ENCODE measurements around the gene PTPRU.
"Not testable (repeated sequence)": the region's sequence is repeated elsewhere in the genome, so short reads cannot be mapped to it uniquely, and the experiment has no call there.

PTPRU gene

DNA sequence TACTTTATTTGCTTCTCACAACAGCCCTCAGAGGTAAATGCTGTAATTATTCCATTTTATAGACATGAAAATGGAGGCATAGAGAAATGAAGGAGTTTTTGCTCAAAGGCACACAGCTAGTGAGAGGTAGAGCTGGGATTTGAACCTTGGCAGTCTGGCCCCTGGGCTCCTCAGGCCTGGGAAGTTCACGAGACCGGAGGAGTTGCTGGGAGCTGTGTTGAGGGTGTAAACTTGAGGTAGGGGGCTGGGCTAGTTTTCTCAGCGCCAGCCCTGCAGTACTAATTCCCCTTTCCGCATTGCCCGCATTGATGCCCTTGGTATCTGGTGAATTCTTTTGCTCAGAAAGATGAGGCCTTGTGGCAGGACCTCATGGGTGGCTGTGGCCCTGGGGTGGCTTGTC lies 73.3 kb downstream of the PTPRU start:
- H3K27me3 ChIP-seq (ENCODE audit: control insufficient read depth, insufficient read depth, low read length), result no peaks in the 10 kb centered on the region
- no peak overlapping the region for H3K27ac ChIP-seq (ENCODE audit: low read depth, low read length)

DNA sequence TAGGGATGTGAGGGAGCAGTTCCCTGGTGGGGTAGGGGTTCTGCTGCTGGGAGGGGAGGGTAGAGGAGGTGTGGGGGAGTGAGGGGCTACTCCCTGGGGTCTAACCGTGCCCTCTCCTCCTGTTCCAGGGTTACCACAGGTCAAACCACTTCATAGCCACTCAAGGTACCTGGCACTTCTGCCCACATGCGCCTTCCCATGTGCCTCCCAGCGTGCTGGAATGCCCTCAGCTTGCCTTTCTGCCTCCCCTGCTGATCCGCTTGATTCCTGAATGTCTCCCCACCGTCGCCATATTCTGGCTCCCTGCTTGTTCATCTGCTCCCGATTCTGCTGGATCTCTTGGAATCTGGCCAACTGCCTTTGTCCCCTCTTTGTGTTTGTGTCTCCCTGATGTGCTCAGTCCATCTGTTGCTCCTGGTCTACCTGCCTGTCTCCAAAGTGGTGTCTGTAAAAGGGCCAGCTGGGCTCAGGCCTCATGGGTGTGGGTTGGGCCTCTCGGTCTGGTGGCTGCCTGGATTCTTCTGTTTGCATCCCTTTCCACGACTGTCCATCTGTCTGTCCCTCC lies 74.4 kb downstream of the PTPRU start:
- Histone ChIP-seq H3K27me3 (ENCODE audit: control insufficient read depth, insufficient read depth, low read length) (no peaks in the 10 kb centered on the region), H3K4me3 (ENCODE audit: low read depth, low read length) (no peak overlapping the region), H3K27ac (ENCODE audit: low read depth, low read length) (no peak overlapping the region), H3K9me3 (ENCODE audit: control insufficient read depth, insufficient read depth, low read length) (no peaks in the 10 kb centered on the region), H3K4me1 (ENCODE audit: control insufficient read depth, insufficient read depth, low read length) (0 out of 2 replicates have a peak, but pooled peaks cover 4% of the 10 kb centered on the region), H3K36me3 (ENCODE audit: control insufficient read depth, insufficient read depth, low read length) (peaks cover 16% of the 10 kb centered on the region; the same call in 1 of the 2 replicates), H3K9ac (ENCODE audit: low read depth, low read length) (no peak overlapping the region)

More for the DNA sequence above, 73.3 kb downstream of the PTPRU start:
- Histone ChIP-seq H3K9ac (ENCODE audit: low read depth, low read length) (no peak overlapping the region), H3K9me3 (ENCODE audit: control insufficient read depth, insufficient read depth, low read length) (no peaks in the 10 kb centered on the region), H3K36me3 (ENCODE audit: control insufficient read depth, insufficient read depth, low read length) (peaks cover 14% of the 10 kb centered on the region), H3K4me3 (ENCODE audit: low read depth, low read length) (no peak overlapping the region), H3K4me1 (ENCODE audit: control insufficient read depth, insufficient read depth, low read length) (0 out of 2 replicates have a peak, but pooled peaks cover 4% of the 10 kb centered on the region)

GRCh38 chr1:29311352-29312030 lies 75.2 kb downstream of the PTPRU start:
- H3K4me3 ChIP-seq (ENCODE audit: low read depth, low read length), result no peak overlapping the region
- no peak overlapping the region for H3K27ac ChIP-seq (ENCODE audit: low read depth, low read length)
- H3K36me3 ChIP-seq (ENCODE audit: control insufficient read depth, insufficient read depth, low read length), result peaks cover 14% of the 10 kb centered on the region; the same call in 1 of the 2 replicates
- 0 out of 2 replicates have a peak, but pooled peaks cover 4% of the 10 kb centered on the region for H3K4me1 ChIP-seq (ENCODE audit: control insufficient read depth, insufficient read depth, low read length)
- H3K9ac ChIP-seq (ENCODE audit: low read depth, low read length), result no peak overlapping the region
- H3K27me3 ChIP-seq (ENCODE audit: control insufficient read depth, insufficient read depth, low read length), result no peaks in the 10 kb centered on the region
- H3K9me3 ChIP-seq (ENCODE audit: control insufficient read depth, insufficient read depth, low read length), result no peaks in the 10 kb centered on the region

DNA sequence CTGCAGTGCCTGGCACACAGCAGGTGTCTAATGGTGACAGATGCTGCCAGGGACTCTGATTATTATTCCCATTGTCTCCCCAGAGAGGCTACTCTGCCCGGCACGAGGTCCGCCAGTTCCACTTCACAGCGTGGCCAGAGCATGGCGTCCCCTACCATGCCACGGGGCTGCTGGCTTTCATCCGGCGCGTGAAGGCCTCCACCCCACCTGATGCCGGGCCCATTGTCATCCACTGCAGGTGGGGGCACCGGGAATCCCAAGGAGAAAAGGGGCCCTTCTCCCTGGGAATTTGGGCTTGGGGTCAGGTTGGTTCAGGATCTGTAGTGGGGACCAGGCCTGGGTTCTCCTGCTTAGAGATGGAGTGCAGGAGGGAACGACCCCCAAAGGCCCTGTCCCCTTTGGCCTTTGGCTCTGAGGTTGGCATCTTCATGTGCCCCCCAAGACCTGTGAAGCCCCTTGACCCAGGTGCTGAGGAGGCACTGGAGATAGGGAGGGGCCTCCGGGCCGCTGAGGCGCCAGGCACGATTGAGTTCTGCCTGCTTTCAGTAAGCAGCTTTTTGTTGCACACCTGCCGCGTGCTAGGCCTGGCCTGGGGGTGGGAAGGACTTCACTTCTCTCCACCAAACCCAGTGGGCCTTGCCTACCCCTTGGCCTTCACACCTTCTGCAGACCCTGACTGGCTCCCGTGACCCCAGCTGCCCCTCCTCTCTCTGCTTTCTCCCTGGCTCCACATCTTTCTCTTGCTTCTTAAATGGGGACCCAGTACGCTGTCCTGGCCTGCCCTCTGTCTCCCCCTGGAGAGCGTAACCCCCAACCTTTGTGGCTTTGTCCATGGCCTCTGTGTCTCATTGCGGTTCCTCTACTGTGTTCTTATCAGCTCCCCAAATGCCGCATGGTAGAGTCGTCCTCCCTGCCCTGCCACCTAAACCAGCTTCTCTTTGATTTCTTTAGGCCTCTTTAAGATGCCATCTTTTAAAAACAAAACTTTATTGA lies 76.4 kb downstream of the PTPRU start:
- Histone ChIP-seq H3K9me3 (ENCODE audit: control insufficient read depth, insufficient read depth, low read length) (no peaks in the 10 kb centered on the region), H3K9ac (ENCODE audit: low read depth, low read length) (no peak overlapping the region), H3K36me3 (ENCODE audit: control insufficient read depth, insufficient read depth, low read length) (peaks cover 20% of the 10 kb centered on the region; the same call in 1 of the 2 replicates), H3K4me3 (ENCODE audit: low read depth, low read length) (no peak overlapping the region), H3K4me1 (ENCODE audit: control insufficient read depth, insufficient read depth, low read length) (0 out of 2 replicates have a peak, but pooled peaks cover 4% of the 10 kb centered on the region), H3K27ac (ENCODE audit: low read depth, low read length) (no peak overlapping the region), H3K27me3 (ENCODE audit: control insufficient read depth, insufficient read depth, low read length) (no peaks in the 10 kb centered on the region)

DNA sequence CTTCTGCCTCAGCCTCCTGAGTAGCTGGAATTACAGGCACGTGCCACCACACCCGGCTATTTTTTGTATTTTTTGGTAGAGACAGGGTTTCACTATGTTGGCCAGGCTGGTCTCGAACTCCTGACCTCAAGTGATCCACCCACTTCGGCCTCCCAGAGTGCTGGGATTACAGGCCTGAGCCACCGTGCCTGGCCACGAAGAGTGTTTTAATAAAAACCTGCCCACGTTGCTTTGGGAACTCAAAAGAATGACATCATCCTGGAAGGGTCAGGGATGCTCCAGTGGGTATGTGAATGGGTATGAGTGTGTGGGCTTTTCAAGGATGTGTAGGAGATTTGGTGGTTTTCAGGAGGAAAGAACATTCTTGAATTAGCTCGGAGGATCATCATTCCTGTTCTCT lies 78.4 kb downstream of the PTPRU start:
- not testable (repeated sequence) for H3K27me3 ChIP-seq (ENCODE audit: control insufficient read depth, insufficient read depth, low read length)

DNA sequence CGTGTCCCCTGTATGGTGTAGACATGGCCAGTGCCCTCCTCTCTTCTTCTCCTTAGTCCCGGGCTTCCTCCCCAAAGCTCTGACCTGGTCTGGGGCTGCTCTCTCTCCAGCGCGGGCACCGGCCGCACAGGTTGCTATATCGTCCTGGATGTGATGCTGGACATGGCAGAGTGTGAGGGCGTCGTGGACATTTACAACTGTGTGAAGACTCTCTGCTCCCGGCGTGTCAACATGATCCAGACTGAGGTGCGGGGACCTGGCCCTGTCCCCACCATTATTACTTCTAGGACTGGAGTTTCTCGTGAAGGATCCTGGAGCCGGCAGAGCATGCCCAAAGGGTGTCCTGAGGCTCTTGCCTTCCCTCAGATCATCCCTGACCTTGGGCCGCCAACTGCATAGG lies 78.9 kb downstream of the PTPRU start:
- Histone ChIP-seq H3K27me3 (ENCODE audit: control insufficient read depth, insufficient read depth, low read length) (no peaks in the 10 kb centered on the region), H3K9ac (ENCODE audit: low read depth, low read length) (no peak overlapping the region), H3K36me3 (ENCODE audit: control insufficient read depth, insufficient read depth, low read length) (peaks cover 29% of the 10 kb centered on the region; the same call in 1 of the 2 replicates)

More for the DNA sequence above, 78.4 kb downstream of the PTPRU start:
- H3K36me3 ChIP-seq (ENCODE audit: control insufficient read depth, insufficient read depth, low read length), result peaks cover 29% of the 10 kb centered on the region; the same call in 1 of the 2 replicates
- not testable (repeated sequence) for H3K27ac ChIP-seq (ENCODE audit: low read depth, low read length); H3K9me3 ChIP-seq (ENCODE audit: control insufficient read depth, insufficient read depth, low read length); H3K4me3 ChIP-seq (ENCODE audit: low read depth, low read length); H3K9ac ChIP-seq (ENCODE audit: low read depth, low read length); H3K4me1 ChIP-seq (ENCODE audit: control insufficient read depth, insufficient read depth, low read length)

GRCh38 chr1:29315876-29316275 lies 79.6 kb downstream of the PTPRU start:
- no peaks in the 10 kb centered on the region for H3K27me3 ChIP-seq (ENCODE audit: control insufficient read depth, insufficient read depth, low read length)
- H3K4me3 ChIP-seq (ENCODE audit: low read depth, low read length), result no peak overlapping the region
- H3K9me3 ChIP-seq (ENCODE audit: control insufficient read depth, insufficient read depth, low read length), result no peaks in the 10 kb centered on the region
- H3K4me1 ChIP-seq (ENCODE audit: control insufficient read depth, insufficient read depth, low read length), result 0 out of 2 replicates have a peak, but pooled peaks cover 4% of the 10 kb centered on the region
- H3K36me3 ChIP-seq (ENCODE audit: control insufficient read depth, insufficient read depth, low read length), result peaks cover 34% of the 10 kb centered on the region
- no peak overlapping the region for H3K27ac ChIP-seq (ENCODE audit: low read depth, low read length)
- H3K9ac ChIP-seq (ENCODE audit: low read depth, low read length), result no peak overlapping the region

More for the DNA sequence above, 78.9 kb downstream of the PTPRU start:
- no peak overlapping the region for H3K27ac ChIP-seq (ENCODE audit: low read depth, low read length)
- H3K4me1 ChIP-seq (ENCODE audit: control insufficient read depth, insufficient read depth, low read length), result 0 out of 2 replicates have a peak, but pooled peaks cover 4% of the 10 kb centered on the region
- H3K9me3 ChIP-seq (ENCODE audit: control insufficient read depth, insufficient read depth, low read length), result no peaks in the 10 kb centered on the region
- no peak overlapping the region for H3K4me3 ChIP-seq (ENCODE audit: low read depth, low read length)

- Histone ChIP-seq H3K4me3 (ENCODE audit: low read depth, low read length) (no peak overlapping the region), H3K9me3 (ENCODE audit: control insufficient read depth, insufficient read depth, low read length) (no peaks in the 10 kb centered on the region), H3K9ac (ENCODE audit: low read depth, low read length) (no peak overlapping the region), H3K36me3 (ENCODE audit: control insufficient read depth, insufficient read depth, low read length) (peaks cover 34% of the 10 kb centered on the region), H3K27ac (ENCODE audit: low read depth, low read length) (no peak overlapping the region), H3K27me3 (ENCODE audit: control insufficient read depth, insufficient read depth, low read length) (no peaks in the 10 kb centered on the region), H3K4me1 (ENCODE audit: control insufficient read depth, insufficient read depth, low read length) (0 out of 2 replicates have a peak, but pooled peaks cover 4% of the 10 kb centered on the region)
Measured at GRCh38 chr1:29317063-29317915, 81.0 kb downstream of the PTPRU start.

DNA sequence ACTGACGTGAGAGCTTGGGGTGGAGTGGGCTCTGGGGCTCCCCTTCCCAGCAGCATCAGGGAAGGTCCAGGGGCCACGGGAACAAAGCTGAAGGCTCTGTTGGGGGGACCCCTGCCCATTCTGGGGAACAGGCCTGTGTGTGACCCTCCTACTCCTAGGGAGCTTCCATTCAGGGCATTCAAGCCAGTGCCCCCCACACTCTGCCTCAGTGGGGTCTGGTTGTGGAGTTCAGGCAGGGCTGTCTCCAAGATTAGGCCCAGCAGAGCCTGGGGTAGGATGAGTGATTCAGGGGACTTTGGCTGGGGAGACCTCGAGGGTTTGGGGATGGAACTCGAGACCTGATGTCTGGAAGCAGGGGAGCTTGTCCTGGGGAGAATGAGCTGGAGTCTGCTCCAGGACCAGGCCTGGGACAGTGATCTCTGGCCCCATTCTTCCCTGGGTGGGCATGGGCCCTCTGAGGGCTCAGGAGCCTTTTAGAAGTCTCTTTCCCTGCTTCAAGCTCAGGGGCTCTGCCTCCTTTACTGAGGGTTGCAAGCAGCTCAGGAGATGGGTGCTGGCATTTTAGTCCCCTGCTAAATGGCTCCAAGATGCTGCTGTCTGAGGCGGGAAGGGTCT lies 81.7 kb downstream of the PTPRU start:
- H3K36me3 ChIP-seq (ENCODE audit: control insufficient read depth, insufficient read depth, low read length), result peaks cover 34% of the 10 kb centered on the region
- H3K9me3 ChIP-seq (ENCODE audit: control insufficient read depth, insufficient read depth, low read length), result no peaks in the 10 kb centered on the region
- no peak overlapping the region for H3K9ac ChIP-seq (ENCODE audit: low read depth, low read length)
- H3K27ac ChIP-seq (ENCODE audit: low read depth, low read length), result no peak overlapping the region
- no peak overlapping the region for H3K4me3 ChIP-seq (ENCODE audit: low read depth, low read length)
- H3K27me3 ChIP-seq (ENCODE audit: control insufficient read depth, insufficient read depth, low read length), result no peaks in the 10 kb centered on the region
- 0 out of 2 replicates have a peak, but pooled peaks cover under 1% of the 10 kb centered on the region for H3K4me1 ChIP-seq (ENCODE audit: control insufficient read depth, insufficient read depth, low read length)

DNA sequence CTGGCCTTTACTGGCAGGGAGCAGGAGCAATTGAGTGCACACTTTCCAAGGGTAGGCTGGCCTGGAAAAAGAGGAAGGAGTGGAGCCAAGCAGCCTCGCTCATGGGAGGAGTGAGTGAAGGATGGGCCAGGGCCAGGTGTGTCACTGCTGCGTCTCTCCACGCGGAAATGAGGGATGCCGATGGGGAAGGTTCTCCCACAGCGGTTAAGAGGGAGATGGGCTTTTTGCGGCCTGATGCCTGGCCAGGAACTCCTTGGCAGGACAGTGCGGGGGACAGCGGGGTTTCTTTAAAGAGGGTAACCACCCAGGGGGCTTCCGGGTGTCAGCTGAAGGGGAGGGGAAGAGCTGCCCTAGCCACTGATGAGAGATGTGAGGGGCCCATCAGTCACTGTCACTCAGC lies 82.4 kb downstream of the PTPRU start:
- H3K36me3 ChIP-seq (ENCODE audit: control insufficient read depth, insufficient read depth, low read length), result peaks cover 34% of the 10 kb centered on the region
- no peaks in the 10 kb centered on the region for H3K4me1 ChIP-seq (ENCODE audit: control insufficient read depth, insufficient read depth, low read length)
- H3K27me3 ChIP-seq (ENCODE audit: control insufficient read depth, insufficient read depth, low read length), result no peaks in the 10 kb centered on the region
- no peak overlapping the region for H3K9ac ChIP-seq (ENCODE audit: low read depth, low read length)
- H3K9me3 ChIP-seq (ENCODE audit: control insufficient read depth, insufficient read depth, low read length), result no peaks in the 10 kb centered on the region
- no peak overlapping the region for H3K27ac ChIP-seq (ENCODE audit: low read depth, low read length)
- no peak overlapping the region for H3K4me3 ChIP-seq (ENCODE audit: low read depth, low read length)
